Measurements from ENCODE around the gene TCP11L2. TPM values are rescaled to one million over a fixed set of nuclear protein-coding genes. Genes with fewer than 3 reads are reported as not detected.
"Not testable (repeated sequence)": the region's sequence is repeated elsewhere in the genome, so short reads cannot be mapped to it uniquely, and the experiment has no call there.

Gene TCP11L2
- total RNA-seq, 3 donors from 2014 or later = 2.5 to 3.9 (median 2.6) TPM

GRCh38 chr12:106307181-106307580, 4.6 kb downstream of the TCP11L2 start:
- H3K4me3 Mint-ChIP-seq = no peak overlapping the region
- H3K4me1 Mint-ChIP-seq (ENCODE audit: low read depth) = peaks cover 71% of the 10 kb centered on the region

GRCh38 chr12:106308121-106308520, 5.6 kb downstream of the TCP11L2 start:
- no peak for ATAC-seq

More at GRCh38 chr12:106307181-106307580, 4.6 kb downstream of the TCP11L2 start:
- Mint-ChIP-seq H3K9me3 (no peaks in the 10 kb centered on the region), H3K27me3 (ENCODE audit: low read depth) (no peaks in the 10 kb centered on the region), H3K36me3 (ENCODE audit: insufficient read depth) (peaks cover 22% of the 10 kb centered on the region)
- ATAC-seq (no peak), DNase-seq (no peak)

GRCh38 chr12:106308611-106309010, 6.1 kb downstream of the TCP11L2 start:
- H3K4me1 Mint-ChIP-seq (ENCODE audit: low read depth) = peaks cover 67% of the 10 kb centered on the region
- no peaks in the 10 kb centered on the region for H3K27me3 Mint-ChIP-seq (ENCODE audit: low read depth)
- DNase-seq (no peak), ATAC-seq (no peak)
- peaks cover 22% of the 10 kb centered on the region for H3K36me3 Mint-ChIP-seq (ENCODE audit: insufficient read depth)
- H3K4me3 Mint-ChIP-seq = no peak overlapping the region
- H3K9me3 Mint-ChIP-seq = no peaks in the 10 kb centered on the region

More at GRCh38 chr12:106308121-106308520, 5.6 kb downstream of the TCP11L2 start:
- Mint-ChIP-seq H3K4me1 (ENCODE audit: low read depth) (peaks cover 71% of the 10 kb centered on the region), H3K9me3 (no peaks in the 10 kb centered on the region), H3K27me3 (ENCODE audit: low read depth) (no peaks in the 10 kb centered on the region), H3K4me3 (no peak overlapping the region), H3K36me3 (ENCODE audit: insufficient read depth) (peaks cover 22% of the 10 kb centered on the region)
- no peak for DNase-seq

- ATAC-seq = no peak
- H3K4me3 Mint-ChIP-seq = no peak overlapping the region
- H3K36me3 Mint-ChIP-seq (ENCODE audit: insufficient read depth) = peaks cover 24% of the 10 kb centered on the region
- no peaks in the 10 kb centered on the region for H3K27me3 Mint-ChIP-seq (ENCODE audit: low read depth)
- H3K4me1 Mint-ChIP-seq (ENCODE audit: low read depth) = peaks cover 54% of the 10 kb centered on the region
- no peaks in the 10 kb centered on the region for H3K9me3 Mint-ChIP-seq
- no peak for DNase-seq
Measured at GRCh38 chr12:106309671-106310505, 7.4 kb downstream of the TCP11L2 start.

GRCh38 chr12:106310687-106311086, 8.2 kb downstream of the TCP11L2 start:
- no peaks in the 10 kb centered on the region for H3K9me3 Mint-ChIP-seq
- no peak for DNase-seq
- H3K27me3 Mint-ChIP-seq (ENCODE audit: low read depth) = no peaks in the 10 kb centered on the region
- peaks cover 46% of the 10 kb centered on the region for H3K4me1 Mint-ChIP-seq (ENCODE audit: low read depth)
- H3K4me3 Mint-ChIP-seq = no peak overlapping the region
- peaks cover 26% of the 10 kb centered on the region for H3K36me3 Mint-ChIP-seq (ENCODE audit: insufficient read depth)
- ATAC-seq = peak in 1 of 2 donors; percentile 4

GRCh38 chr12:106311139-106311538, 8.6 kb downstream of the TCP11L2 start:
- no peaks in the 10 kb centered on the region for H3K9me3 Mint-ChIP-seq
- peaks cover 42% of the 10 kb centered on the region for H3K4me1 Mint-ChIP-seq (ENCODE audit: low read depth)
- peaks cover 28% of the 10 kb centered on the region for H3K36me3 Mint-ChIP-seq (ENCODE audit: insufficient read depth)
- no peak overlapping the region for H3K4me3 Mint-ChIP-seq
- no peaks in the 10 kb centered on the region for H3K27me3 Mint-ChIP-seq (ENCODE audit: low read depth)
- ATAC-seq (no peak), DNase-seq (no peak)

- DNase-seq; H3K27me3 Mint-ChIP-seq (ENCODE audit: low read depth); H3K4me3 Mint-ChIP-seq; H3K9me3 Mint-ChIP-seq; ATAC-seq: not testable (repeated sequence)
- Mint-ChIP-seq H3K36me3 (ENCODE audit: insufficient read depth) (peaks cover 31% of the 10 kb centered on the region), H3K4me1 (ENCODE audit: low read depth) (peaks cover 25% of the 10 kb centered on the region)
Measured at GRCh38 chr12:106313413-106313812, 10.9 kb downstream of the TCP11L2 start.

- Mint-ChIP-seq H3K4me1 (ENCODE audit: low read depth) (peaks cover 9% of the 10 kb centered on the region), H3K9me3 (no peaks in the 10 kb centered on the region), H3K36me3 (ENCODE audit: insufficient read depth) (peaks cover 39% of the 10 kb centered on the region), H3K27me3 (ENCODE audit: low read depth) (no peaks in the 10 kb centered on the region), H3K4me3 (no peak overlapping the region)
- ATAC-seq (no peak), DNase-seq (no peak)
Measured at GRCh38 chr12:106315523-106315922, 13.0 kb downstream of the TCP11L2 start.

- Mint-ChIP-seq H3K4me3 (no peak overlapping the region), H3K9me3 (no peaks in the 10 kb centered on the region), H3K4me1 (ENCODE audit: low read depth) (no peaks in the 10 kb centered on the region), H3K36me3 (ENCODE audit: insufficient read depth) (peaks cover 42% of the 10 kb centered on the region), H3K27me3 (ENCODE audit: low read depth) (no peaks in the 10 kb centered on the region)
- DNase-seq (no peak), ATAC-seq (no peak)
Measured at GRCh38 chr12:106317406-106318082, 15.0 kb downstream of the TCP11L2 start.

- Mint-ChIP-seq H3K9me3 (no peaks in the 10 kb centered on the region), H3K4me1 (ENCODE audit: low read depth) (peaks cover 3% of the 10 kb centered on the region), H3K27me3 (ENCODE audit: low read depth) (no peaks in the 10 kb centered on the region), H3K36me3 (ENCODE audit: insufficient read depth) (peaks cover 50% of the 10 kb centered on the region), H3K4me3 (no peak overlapping the region)
- DNase-seq = no peak
- ATAC-seq = no peak
Measured at GRCh38 chr12:106321139-106321850, 18.8 kb downstream of the TCP11L2 start.

GRCh38 chr12:106323537-106323936, 21.0 kb downstream of the TCP11L2 start:
- ATAC-seq = no peak
- Mint-ChIP-seq H3K36me3 (ENCODE audit: insufficient read depth) (peaks cover 49% of the 10 kb centered on the region), H3K9me3 (no peaks in the 10 kb centered on the region), H3K4me3 (no peak overlapping the region), H3K27me3 (ENCODE audit: low read depth) (no peaks in the 10 kb centered on the region), H3K4me1 (ENCODE audit: low read depth) (peaks cover 3% of the 10 kb centered on the region)
- no peak for DNase-seq

- no peak for DNase-seq
- peaks cover 41% of the 10 kb centered on the region for H3K36me3 Mint-ChIP-seq (ENCODE audit: insufficient read depth)
- no peak for ATAC-seq
- no peak overlapping the region for H3K4me3 Mint-ChIP-seq
- no peaks in the 10 kb centered on the region for H3K27me3 Mint-ChIP-seq (ENCODE audit: low read depth)
- H3K4me1 Mint-ChIP-seq (ENCODE audit: low read depth) = peaks cover 3% of the 10 kb centered on the region
- H3K9me3 Mint-ChIP-seq = no peaks in the 10 kb centered on the region
Measured at GRCh38 chr12:106327309-106327869, 24.9 kb downstream of the TCP11L2 start.

- H3K4me3 Mint-ChIP-seq = no peak overlapping the region
- H3K9me3 Mint-ChIP-seq = no peaks in the 10 kb centered on the region
- H3K4me1 Mint-ChIP-seq (ENCODE audit: low read depth) = peaks cover 5% of the 10 kb centered on the region
- H3K36me3 Mint-ChIP-seq (ENCODE audit: insufficient read depth) = peaks cover 40% of the 10 kb centered on the region
- no peaks in the 10 kb centered on the region for H3K27me3 Mint-ChIP-seq (ENCODE audit: low read depth)
- no peak for DNase-seq
- no peak for ATAC-seq
Measured at GRCh38 chr12:106328735-106329134, 26.2 kb downstream of the TCP11L2 start.

All from activated T-cell treated with anti-CD3 and anti-CD28 coated beads, Interleukin-2, amount 50 U/mL, for 4 hours (primary cell).